Measurements from ENCODE around the gene SCAMP2. TPM values are rescaled to one million over a fixed set of nuclear protein-coding genes. Genes with fewer than 3 reads are reported as not detected.

Gene SCAMP2
- total RNA-seq, 1 experiment from 2014 or later, result 50.2 TPM

- Histone ChIP-seq H2BK120ac (ENCODE audit: low read depth, low read length, poor library complexity, severe bottlenecking) (no peak overlapping the region), H4K8ac (replicated peaks; ENCODE audit: insufficient read length, low read depth, low read length) (no peak overlapping the region), H2BK15ac (ENCODE audit: low read depth, low read length) (no peak overlapping the region), H4K91ac (ENCODE audit: insufficient read length, low read depth, low read length) (no peak overlapping the region), H2BK20ac (ENCODE audit: low read depth, low read length, poor library complexity, severe bottlenecking) (no peak overlapping the region), H3K27me3 (ENCODE audit: insufficient read depth, low read length) (no peaks in the 10 kb centered on the region), H2AFZ (ENCODE audit: low read length) (no peak overlapping the region), H3K79me1 (ENCODE audit: insufficient read depth, low read depth, low read length, poor library complexity, severe bottlenecking) (no peaks in the 10 kb centered on the region), H3K14ac (ENCODE audit: insufficient read depth, low read length) (peak overlapping the region; percentile 44; the same call in 1 of the 2 replicates), H2AK5ac (ENCODE audit: insufficient read length, low read length) (no peak overlapping the region), H3K9me3 (ENCODE audit: control insufficient read depth, low read depth, low read length) (no peaks in the 10 kb centered on the region), H3K9ac (ENCODE audit: extremely low read depth, insufficient read length, low read length) (no peak overlapping the region), H3T11ph (ENCODE audit: low read length) (no peak overlapping the region), H3K23ac (ENCODE audit: insufficient read length, low read depth, low read length) (no peak overlapping the region), H2BK12ac (ENCODE audit: insufficient read length, low read depth, low read length) (no peak overlapping the region), H2BK5ac (ENCODE audit: insufficient read length, low read length) (no peak overlapping the region), H3K56ac (ENCODE audit: insufficient read length, low read depth, low read length) (no peak overlapping the region), H3K4me2 (ENCODE audit: insufficient read depth, insufficient read length, low read length) (no peak overlapping the region), H3K79me2 (ENCODE audit: insufficient read depth, low read length) (no peaks in the 10 kb centered on the region), H3K4me1 (ENCODE audit: insufficient read depth, low read length) (no peaks in the 10 kb centered on the region), H4K20me1 (ENCODE audit: control insufficient read depth, insufficient read depth, insufficient read length) (no peaks in the 10 kb centered on the region), H3K23me2 (ENCODE audit: insufficient read length, low read depth, low read length, poor library complexity, severe bottlenecking) (no peaks in the 10 kb centered on the region), H3K4ac (ENCODE audit: low read depth, low read length) (no peak overlapping the region), H3K27ac (ENCODE audit: insufficient read length, low read depth, low read length) (no peak overlapping the region), H4K5ac (ENCODE audit: insufficient read length, low read depth, low read length) (no peak overlapping the region), H3K18ac (ENCODE audit: insufficient read length, low read depth, low read length) (no peak overlapping the region)
- H3K36me3 Mint-ChIP-seq (ENCODE audit: insufficient read depth in 1 of 3, low read depth in 3 of 3), result peaks cover 6 to 9% (median 7%) of the 10 kb centered on the region in 3 experiments; a peak in 5 of 7 replicates
- DNase-seq, result no peak
- H3K4me1 Mint-ChIP-seq, result peaks cover 9 to 16% of the 10 kb centered on the region in 2 experiments
- peaks cover 4% of the 10 kb centered on the region for H3K27me3 Mint-ChIP-seq (ENCODE audit: low read depth)
- no peak for TF ChIP-seq CTCF (conservative IDR thresholded peaks at IDR 0.05)
- no peaks in the 10 kb centered on the region for H3K9me3 Mint-ChIP-seq
- no CpG with 5 or more reads among the region's 18 CpGs for WGBS (ENCODE audit: extremely low coverage, insufficient read length, low lambda C conversion rate)
- H3K4me3 Mint-ChIP-seq, result no peak overlapping the region; a peak in 1 of 5 replicates
- no peak overlapping the region; a peak in 2 of 7 replicates for H3K27ac Mint-ChIP-seq
Observed at GRCh38 chr15:74808078-74808839, 64.9 kb downstream of the SCAMP2 start.
